ENCODE data around the gene LFNG.

DNA sequence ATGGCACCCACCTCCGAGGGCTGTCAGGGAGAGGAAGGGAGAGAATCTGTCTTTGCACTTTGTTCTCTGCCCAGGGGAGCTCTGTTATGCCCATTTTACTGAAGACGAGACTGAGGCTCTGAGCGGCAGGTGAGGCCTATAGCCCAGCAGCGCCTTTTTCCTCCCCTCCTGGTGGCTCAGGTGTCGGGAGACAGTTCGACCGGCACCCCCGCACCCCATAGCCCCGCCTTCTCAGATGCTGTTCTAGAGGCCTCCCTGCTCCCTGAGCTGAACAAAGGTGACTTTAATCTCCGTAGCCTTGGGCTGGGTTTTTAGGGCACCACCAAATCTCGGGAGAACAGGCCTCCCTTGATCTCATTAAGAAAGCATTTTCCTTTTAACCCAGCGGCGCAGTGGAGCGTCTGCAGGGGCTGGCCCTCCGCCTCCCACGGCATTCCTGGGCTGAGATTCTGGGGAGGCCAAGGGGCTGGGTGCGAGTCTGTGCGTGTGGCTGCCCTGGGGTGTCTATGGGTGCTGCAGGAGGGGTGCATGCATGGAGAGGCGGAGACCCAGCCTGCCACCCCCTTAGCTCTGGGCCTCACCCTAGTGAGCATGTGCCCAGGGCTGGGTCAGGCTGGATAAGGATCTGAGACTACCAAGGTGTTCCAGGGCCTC lies 3.3 kb downstream of the LFNG start:
- TF ChIP-seq CTCF (IDR thresholded peaks at IDR 0.05; ENCODE audit: low read length) (no peak), EZH2 (IDR thresholded peaks at IDR 0.05; ENCODE audit: borderline replicate concordance, low read length) (no peak)
